Ishikawa (cell line): Measurements from ENCODE around the gene RASA3.

Source experiments
- CEBPB ChIP-seq: IDR thresholded peaks from 2 replicates; pipeline ENCODE4 v1.6.1; 2012
- CREB1 ChIP-seq: IDR thresholded peaks from 2 replicates; pipeline ENCODE4 v1.6.1; 2012; ENCODE audit warnings: low read depth
- EGR1 ChIP-seq: IDR thresholded peaks from 2 replicates; pipeline ENCODE4 v1.6.1; 2012
- EP300 ChIP-seq: IDR thresholded peaks from 2 replicates; pipeline ENCODE4 v1.6.1; 2012; ENCODE audit warnings: borderline replicate concordance
- FOXM1 ChIP-seq: IDR thresholded peaks from 2 replicates; pipeline ENCODE4 v1.6.1; 2012; ENCODE audit warnings: low read depth, borderline replicate concordance
- NFIC ChIP-seq: IDR thresholded peaks from 2 replicates; pipeline ENCODE4 v1.6.1; 2012
- RAD21 ChIP-seq: IDR thresholded peaks from 2 replicates; pipeline ENCODE4 v1.6.1; 2012; ENCODE audit warnings: low read depth
- TAF1 ChIP-seq: IDR thresholded peaks from 2 replicates; pipeline ENCODE4 v1.6.1; 2012; ENCODE audit warnings: low read depth, mild to moderate bottlenecking
- TCF12 ChIP-seq: IDR thresholded peaks from 2 replicates; pipeline ENCODE4 v1.6.1; 2012; ENCODE audit warnings: low read depth
- TEAD4 ChIP-seq: IDR thresholded peaks from 2 replicates; pipeline ENCODE4 v1.6.1; 2012
- YY1 ChIP-seq: IDR thresholded peaks from 2 replicates; pipeline ENCODE4 v1.6.1; 2012; ENCODE audit warnings: low read depth
- ZBTB7A ChIP-seq: IDR thresholded peaks from 2 replicates; pipeline ENCODE4 v1.6.1; 2012; ENCODE audit warnings: low read depth
- TF ChIP-seq, protein P1 (sequence below): IDR thresholded peaks from 2 replicates; pipeline ENCODE4 v1.6.1; 2012; ENCODE audit warnings: low read depth, mild to moderate bottlenecking
- TF ChIP-seq, protein P2 (sequence below): IDR thresholded peaks from 2 replicates; pipeline ENCODE4 v1.6.1; 2012
- TF ChIP-seq, protein P3 (sequence below): IDR thresholded peaks from 2 replicates; pipeline ENCODE4 v1.6.1; 2012

The RASA3 gene

DNA sequence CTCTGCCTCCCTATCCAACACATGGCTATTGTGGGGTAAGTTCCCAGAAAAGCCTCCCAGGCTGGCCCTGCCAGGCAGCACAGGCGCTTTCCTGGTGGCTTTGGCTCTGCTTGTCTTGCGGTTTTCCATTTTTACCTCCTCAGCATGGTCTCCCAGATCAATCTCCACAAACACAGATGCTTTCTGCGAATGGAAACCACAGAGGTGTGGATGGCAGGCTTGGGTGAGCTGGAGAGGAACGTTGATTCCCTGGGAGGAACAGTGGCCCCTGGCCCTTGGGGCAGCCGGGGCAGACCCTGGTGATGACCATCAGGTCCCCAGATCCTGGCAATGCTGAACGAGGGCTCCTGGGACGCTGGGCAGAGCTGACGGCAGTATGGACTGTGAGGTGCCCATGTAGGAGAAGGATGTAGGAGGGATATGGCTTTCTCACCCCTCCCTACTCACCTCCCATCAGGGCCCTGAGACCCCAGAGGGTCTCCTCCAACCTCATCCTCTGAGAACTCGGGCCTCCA, 165.2 kb downstream of the RASA3 start:
- TF ChIP-seq, protein P1, sequence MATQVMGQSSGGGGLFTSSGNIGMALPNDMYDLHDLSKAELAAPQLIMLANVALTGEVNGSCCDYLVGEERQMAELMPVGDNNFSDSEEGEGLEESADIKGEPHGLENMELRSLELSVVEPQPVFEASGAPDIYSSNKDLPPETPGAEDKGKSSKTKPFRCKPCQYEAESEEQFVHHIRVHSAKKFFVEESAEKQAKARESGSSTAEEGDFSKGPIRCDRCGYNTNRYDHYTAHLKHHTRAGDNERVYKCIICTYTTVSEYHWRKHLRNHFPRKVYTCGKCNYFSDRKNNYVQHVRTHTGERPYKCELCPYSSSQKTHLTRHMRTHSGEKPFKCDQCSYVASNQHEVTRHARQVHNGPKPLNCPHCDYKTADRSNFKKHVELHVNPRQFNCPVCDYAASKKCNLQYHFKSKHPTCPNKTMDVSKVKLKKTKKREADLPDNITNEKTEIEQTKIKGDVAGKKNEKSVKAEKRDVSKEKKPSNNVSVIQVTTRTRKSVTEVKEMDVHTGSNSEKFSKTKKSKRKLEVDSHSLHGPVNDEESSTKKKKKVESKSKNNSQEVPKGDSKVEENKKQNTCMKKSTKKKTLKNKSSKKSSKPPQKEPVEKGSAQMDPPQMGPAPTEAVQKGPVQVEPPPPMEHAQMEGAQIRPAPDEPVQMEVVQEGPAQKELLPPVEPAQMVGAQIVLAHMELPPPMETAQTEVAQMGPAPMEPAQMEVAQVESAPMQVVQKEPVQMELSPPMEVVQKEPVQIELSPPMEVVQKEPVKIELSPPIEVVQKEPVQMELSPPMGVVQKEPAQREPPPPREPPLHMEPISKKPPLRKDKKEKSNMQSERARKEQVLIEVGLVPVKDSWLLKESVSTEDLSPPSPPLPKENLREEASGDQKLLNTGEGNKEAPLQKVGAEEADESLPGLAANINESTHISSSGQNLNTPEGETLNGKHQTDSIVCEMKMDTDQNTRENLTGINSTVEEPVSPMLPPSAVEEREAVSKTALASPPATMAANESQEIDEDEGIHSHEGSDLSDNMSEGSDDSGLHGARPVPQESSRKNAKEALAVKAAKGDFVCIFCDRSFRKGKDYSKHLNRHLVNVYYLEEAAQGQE = no peak
- TF ChIP-seq EP300 = no peak
- TF ChIP-seq CREB1 = no peak
- TF ChIP-seq YY1 = no peak
- no peak for TF ChIP-seq TAF1
- no peak for TF ChIP-seq TEAD4
- TF ChIP-seq RAD21 = no peak
- TF ChIP-seq FOXM1 = no peak
- TF ChIP-seq, protein P2, sequence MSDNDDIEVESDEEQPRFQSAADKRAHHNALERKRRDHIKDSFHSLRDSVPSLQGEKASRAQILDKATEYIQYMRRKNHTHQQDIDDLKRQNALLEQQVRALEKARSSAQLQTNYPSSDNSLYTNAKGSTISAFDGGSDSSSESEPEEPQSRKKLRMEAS = no peak
- no peak for TF ChIP-seq CEBPB
- no peak for TF ChIP-seq EGR1
- no peak for TF ChIP-seq ZBTB7A
- TF ChIP-seq TCF12 = no peak
- TF ChIP-seq, protein P3, sequence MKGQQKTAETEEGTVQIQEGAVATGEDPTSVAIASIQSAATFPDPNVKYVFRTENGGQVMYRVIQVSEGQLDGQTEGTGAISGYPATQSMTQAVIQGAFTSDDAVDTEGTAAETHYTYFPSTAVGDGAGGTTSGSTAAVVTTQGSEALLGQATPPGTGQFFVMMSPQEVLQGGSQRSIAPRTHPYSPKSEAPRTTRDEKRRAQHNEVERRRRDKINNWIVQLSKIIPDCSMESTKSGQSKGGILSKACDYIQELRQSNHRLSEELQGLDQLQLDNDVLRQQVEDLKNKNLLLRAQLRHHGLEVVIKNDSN = no peak
- TF ChIP-seq NFIC = no peak

DNA sequence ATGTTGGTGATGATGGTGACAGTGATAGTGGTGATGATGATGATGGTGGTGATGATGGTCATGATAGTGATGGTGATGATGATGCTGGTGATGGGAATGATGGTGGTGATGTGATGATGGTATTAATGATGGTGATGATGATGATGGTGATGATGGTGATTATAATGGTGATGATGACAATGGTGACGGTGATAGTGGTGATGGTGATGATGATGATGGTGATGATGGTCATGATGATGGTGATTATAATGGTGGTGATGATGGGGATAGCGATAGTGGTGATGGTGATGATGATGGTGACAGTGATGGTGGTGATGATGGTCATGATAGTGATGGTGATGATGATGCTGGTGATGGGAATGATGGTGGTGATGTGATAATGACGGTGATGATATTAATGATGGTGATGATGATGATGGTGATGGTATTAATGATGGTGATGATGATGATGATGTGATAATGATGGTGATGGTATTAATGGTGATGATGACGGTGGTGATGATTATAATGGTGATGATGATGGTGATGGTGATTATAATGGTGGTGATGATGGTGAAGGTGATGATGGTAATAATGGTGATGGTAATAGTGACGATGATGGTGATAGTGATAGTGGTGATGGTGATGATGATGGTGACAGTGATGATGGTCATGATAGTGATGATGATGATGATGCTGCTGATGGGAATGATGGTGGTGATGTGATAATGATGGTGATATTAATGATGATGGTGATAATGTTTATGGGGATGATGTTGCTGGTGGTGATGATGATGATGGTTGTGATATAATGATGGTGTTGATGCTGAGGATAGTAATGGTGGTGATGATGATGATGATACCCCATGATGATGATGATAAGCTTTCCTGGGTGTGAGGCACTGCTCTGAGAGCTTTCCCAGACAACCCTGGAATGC, 166.2 kb downstream of the RASA3 start:
- TF ChIP-seq YY1 (no peak), TCF12 (no peak), TEAD4 (no peak), EP300 (no peak), CREB1 (no peak)
- TF ChIP-seq, protein P3 = no peak

DNA sequence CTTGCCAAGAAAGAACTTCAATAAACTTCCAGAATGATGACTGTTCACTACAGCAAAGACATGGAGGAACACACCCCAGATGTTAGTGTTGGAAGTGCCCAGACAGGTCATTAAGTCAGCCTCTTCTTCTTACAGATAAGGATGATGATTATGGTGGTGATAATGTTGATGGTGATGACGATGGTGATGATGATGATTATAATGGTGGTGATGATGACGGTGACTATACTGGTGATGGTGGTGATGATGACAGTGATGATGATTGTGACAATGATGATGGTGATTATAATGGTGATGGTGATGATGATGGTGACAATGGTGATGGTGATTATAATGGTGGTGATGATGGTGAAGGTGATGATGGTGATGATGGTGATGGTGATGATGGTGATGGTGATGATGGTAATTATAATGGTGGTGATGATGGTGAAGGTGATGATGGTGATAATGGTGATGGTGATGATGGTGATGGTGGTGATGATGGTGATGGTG, 167.0 kb downstream of the RASA3 start:
- no peak for TF ChIP-seq YY1
- TF ChIP-seq NFIC = no peak
- TF ChIP-seq EGR1 = no peak
- TF ChIP-seq, protein P2 = no peak
- TF ChIP-seq CREB1 = no peak
- TF ChIP-seq FOXM1 = no peak
- no peak for TF ChIP-seq TEAD4
- no peak for TF ChIP-seq CEBPB
- TF ChIP-seq, protein P3 = no peak
- no peak for TF ChIP-seq TCF12
- TF ChIP-seq, protein P1 = no peak
- TF ChIP-seq EP300 = no peak
- TF ChIP-seq TAF1 = no peak
- TF ChIP-seq RAD21 = no peak
- TF ChIP-seq ZBTB7A = no peak

DNA sequence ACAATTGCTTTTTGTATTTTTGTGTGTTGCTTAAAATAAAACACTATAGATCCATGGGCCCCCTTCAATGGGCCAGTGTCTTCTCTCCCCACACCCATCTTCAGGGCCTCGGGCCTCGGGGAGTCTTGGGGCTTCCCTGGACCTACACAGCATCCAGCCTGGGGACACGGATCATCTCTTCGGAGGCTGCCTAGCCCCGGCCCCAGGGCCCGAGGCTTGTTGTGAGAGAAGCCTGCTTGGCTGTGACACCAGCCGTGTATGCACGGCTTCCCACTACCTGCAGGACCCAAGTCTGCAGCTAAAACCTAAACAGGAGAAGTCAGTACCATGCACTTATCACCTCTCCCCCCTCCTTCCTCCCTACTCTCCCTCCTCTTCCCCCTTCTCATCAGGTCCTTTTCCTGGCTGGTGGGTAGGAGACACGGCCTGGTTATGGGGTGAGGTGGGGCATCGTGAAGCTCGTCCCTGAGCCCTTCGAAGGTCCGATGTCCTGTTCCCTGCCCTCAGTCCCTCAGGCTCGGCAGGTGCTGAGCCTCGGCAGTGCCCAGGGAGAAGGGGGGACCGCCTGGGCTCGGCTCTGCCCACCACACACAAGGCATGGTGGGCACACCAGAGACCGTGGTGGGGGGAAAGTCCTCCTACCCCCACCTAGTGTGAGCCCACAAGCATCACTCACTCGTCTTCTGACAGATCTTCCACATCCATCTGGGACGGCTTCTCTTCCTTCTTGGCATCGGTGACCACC, 168.0 kb downstream of the RASA3 start:
- TF ChIP-seq ZBTB7A (no peak), CEBPB (no peak), EP300 (no peak), YY1 (no peak), NFIC (no peak), TAF1 (no peak), CREB1 (no peak), EGR1 (no peak), TCF12 (no peak), TEAD4 (no peak), RAD21 (no peak), FOXM1 (no peak)
- TF ChIP-seq, protein P2 = no peak
- TF ChIP-seq, protein P1 = no peak
- TF ChIP-seq, protein P3 = no peak
